ENCODE results near the gene KRT6C.

DNA sequence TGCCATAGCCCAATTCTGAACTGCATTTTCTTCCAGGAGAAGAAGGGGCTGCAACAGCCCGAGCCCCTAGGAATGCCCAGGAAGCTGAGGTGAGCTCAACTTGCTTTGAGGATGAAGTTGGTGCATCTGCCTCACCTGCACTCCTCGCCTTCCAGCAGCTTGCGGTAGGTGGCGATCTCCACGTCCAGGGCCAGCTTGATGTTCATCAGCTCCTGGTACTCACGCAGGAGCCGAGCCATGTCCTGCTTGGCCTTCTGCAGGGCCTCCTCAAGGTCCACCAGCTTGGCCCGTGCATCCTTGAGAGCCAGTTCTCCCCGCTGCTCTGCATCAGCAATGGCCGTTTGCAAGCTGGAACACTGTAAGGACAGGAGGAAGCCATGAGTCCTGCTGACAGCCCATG is 45.5 kb downstream of the KRT6C start:
- TF ChIP-seq, protein P1, sequence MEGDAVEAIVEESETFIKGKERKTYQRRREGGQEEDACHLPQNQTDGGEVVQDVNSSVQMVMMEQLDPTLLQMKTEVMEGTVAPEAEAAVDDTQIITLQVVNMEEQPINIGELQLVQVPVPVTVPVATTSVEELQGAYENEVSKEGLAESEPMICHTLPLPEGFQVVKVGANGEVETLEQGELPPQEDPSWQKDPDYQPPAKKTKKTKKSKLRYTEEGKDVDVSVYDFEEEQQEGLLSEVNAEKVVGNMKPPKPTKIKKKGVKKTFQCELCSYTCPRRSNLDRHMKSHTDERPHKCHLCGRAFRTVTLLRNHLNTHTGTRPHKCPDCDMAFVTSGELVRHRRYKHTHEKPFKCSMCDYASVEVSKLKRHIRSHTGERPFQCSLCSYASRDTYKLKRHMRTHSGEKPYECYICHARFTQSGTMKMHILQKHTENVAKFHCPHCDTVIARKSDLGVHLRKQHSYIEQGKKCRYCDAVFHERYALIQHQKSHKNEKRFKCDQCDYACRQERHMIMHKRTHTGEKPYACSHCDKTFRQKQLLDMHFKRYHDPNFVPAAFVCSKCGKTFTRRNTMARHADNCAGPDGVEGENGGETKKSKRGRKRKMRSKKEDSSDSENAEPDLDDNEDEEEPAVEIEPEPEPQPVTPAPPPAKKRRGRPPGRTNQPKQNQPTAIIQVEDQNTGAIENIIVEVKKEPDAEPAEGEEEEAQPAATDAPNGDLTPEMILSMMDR (IDR thresholded peaks at IDR 0.05) = no peak
- TF ChIP-seq POLR2A (IDR thresholded peaks at IDR 0.05) = no peak

Data from heart left ventricle (tissue), 13 donors.